Stimulated activated naive CD8-positive, alpha-beta T cell treated with anti-CD3 and anti-CD28 coated beads, Interleukin-15, Interleukin-2, amounts not matched to agents 100 ng/mL and 50 ng/mL, for 24 hours (primary cell): ENCODE results near the gene KRT222.

Experiments used
- H3K27ac Mint-ChIP-seq: one replicate; pipeline ENCODE4 v1.8.0; 2021; ENCODE audit warnings: mild to moderate bottlenecking, mixed read lengths
- H3K27me3 Mint-ChIP-seq: one replicate; pipeline ENCODE4 v1.8.0; 2021; ENCODE audit warnings: mixed read lengths
- H3K36me3 Mint-ChIP-seq: one replicate; pipeline ENCODE4 v1.8.0; 2021; ENCODE audit warnings: low read depth, mixed read lengths
- H3K4me1 Mint-ChIP-seq: one replicate; pipeline ENCODE4 v1.8.0; 2021; ENCODE audit warnings: low read depth, mixed read lengths
- H3K4me3 Mint-ChIP-seq: one replicate; pipeline ENCODE4 v1.8.0; 2021; ENCODE audit warnings: mild to moderate bottlenecking, mixed read lengths
- H3K9me3 Mint-ChIP-seq: one replicate; pipeline ENCODE4 v1.8.0; 2021; ENCODE audit warnings: mixed read lengths

The KRT222 gene

GRCh38 chr17:40633871-40634270, 31.1 kb downstream of the KRT222 start:
- H3K36me3 Mint-ChIP-seq, result peaks cover 87% of the 10 kb centered on the region
- H3K27me3 Mint-ChIP-seq, result no peaks in the 10 kb centered on the region

GRCh38 chr17:40632216-40632615, 32.8 kb downstream of the KRT222 start:
- no peaks in the 10 kb centered on the region for H3K27me3 Mint-ChIP-seq
- H3K9me3 Mint-ChIP-seq, result no peaks in the 10 kb centered on the region
- no peak overlapping the region for H3K27ac Mint-ChIP-seq
- peaks cover 6% of the 10 kb centered on the region for H3K4me1 Mint-ChIP-seq
- no peak overlapping the region for H3K4me3 Mint-ChIP-seq
- peaks cover 89% of the 10 kb centered on the region for H3K36me3 Mint-ChIP-seq

More at GRCh38 chr17:40633871-40634270, 31.1 kb downstream of the KRT222 start:
- H3K9me3 Mint-ChIP-seq, result no peaks in the 10 kb centered on the region
- H3K4me3 Mint-ChIP-seq, result no peak overlapping the region
- peak overlapping the region; percentile 63 for H3K27ac Mint-ChIP-seq
- H3K4me1 Mint-ChIP-seq, result peaks cover 6% of the 10 kb centered on the region

GRCh38 chr17:40629842-40630241, 35.1 kb downstream of the KRT222 start:
- Mint-ChIP-seq H3K27ac (peak overlapping the region; percentile 74), H3K36me3 (peaks cover 80% of the 10 kb centered on the region), H3K4me3 (no peak overlapping the region), H3K9me3 (no peaks in the 10 kb centered on the region), H3K27me3 (no peaks in the 10 kb centered on the region), H3K4me1 (peaks cover 15% of the 10 kb centered on the region)

GRCh38 chr17:40625311-40625710, 39.7 kb downstream of the KRT222 start:
- Mint-ChIP-seq H3K27ac (no peak overlapping the region), H3K9me3 (no peaks in the 10 kb centered on the region), H3K4me3 (no peak overlapping the region), H3K36me3 (peaks cover 38% of the 10 kb centered on the region), H3K4me1 (peaks cover 60% of the 10 kb centered on the region), H3K27me3 (no peaks in the 10 kb centered on the region)

- peaks cover 68% of the 10 kb centered on the region for H3K4me1 Mint-ChIP-seq
- peaks cover 21% of the 10 kb centered on the region for H3K36me3 Mint-ChIP-seq
- H3K27me3 Mint-ChIP-seq, result no peaks in the 10 kb centered on the region
- H3K27ac Mint-ChIP-seq, result no peak overlapping the region
- H3K9me3 Mint-ChIP-seq, result no peaks in the 10 kb centered on the region
- H3K4me3 Mint-ChIP-seq, result no peak overlapping the region
These were observed 41.4 kb downstream of the KRT222 start for GRCh38 chr17:40623419-40624210.

GRCh38 chr17:40622509-40622928, 42.5 kb downstream of the KRT222 start:
- Mint-ChIP-seq H3K4me1 (peaks cover 68% of the 10 kb centered on the region), H3K4me3 (peak overlapping the region; percentile 71), H3K27ac (peak overlapping the region; percentile 81), H3K36me3 (peaks cover 12% of the 10 kb centered on the region), H3K9me3 (no peaks in the 10 kb centered on the region), H3K27me3 (no peaks in the 10 kb centered on the region)

- Mint-ChIP-seq H3K4me3 (no peak overlapping the region), H3K36me3 (peaks cover 3% of the 10 kb centered on the region), H3K9me3 (no peaks in the 10 kb centered on the region), H3K4me1 (peaks cover 72% of the 10 kb centered on the region), H3K27me3 (no peaks in the 10 kb centered on the region), H3K27ac (peak overlapping the region; percentile 81)
These were observed 43.4 kb downstream of the KRT222 start for GRCh38 chr17:40621578-40621977.

- Mint-ChIP-seq H3K9me3 (no peaks in the 10 kb centered on the region), H3K4me3 (no peak overlapping the region), H3K36me3 (no peaks in the 10 kb centered on the region), H3K27me3 (no peaks in the 10 kb centered on the region), H3K4me1 (peaks cover 76% of the 10 kb centered on the region), H3K27ac (no peak overlapping the region)
These were observed 44.0 kb downstream of the KRT222 start for GRCh38 chr17:40621019-40621418.

- Mint-ChIP-seq H3K27me3 (no peaks in the 10 kb centered on the region), H3K4me3 (peak overlapping the region; percentile 65), H3K9me3 (no peaks in the 10 kb centered on the region), H3K36me3 (no peaks in the 10 kb centered on the region), H3K4me1 (peaks cover 78% of the 10 kb centered on the region), H3K27ac (no peak overlapping the region)
These were observed 46.0 kb downstream of the KRT222 start for GRCh38 chr17:40618754-40619625.

- Mint-ChIP-seq H3K27ac (no peak overlapping the region), H3K27me3 (no peaks in the 10 kb centered on the region), H3K4me1 (peaks cover 78% of the 10 kb centered on the region), H3K4me3 (no peak overlapping the region), H3K36me3 (no peaks in the 10 kb centered on the region), H3K9me3 (no peaks in the 10 kb centered on the region)
These were observed 47.2 kb downstream of the KRT222 start for GRCh38 chr17:40617678-40618240.

GRCh38 chr17:40616592-40616991, 48.4 kb downstream of the KRT222 start:
- Mint-ChIP-seq H3K36me3 (no peaks in the 10 kb centered on the region), H3K9me3 (no peaks in the 10 kb centered on the region), H3K27ac (peak overlapping the region; percentile 17), H3K4me3 (no peak overlapping the region), H3K4me1 (peaks cover 78% of the 10 kb centered on the region), H3K27me3 (no peaks in the 10 kb centered on the region)

- H3K4me3 Mint-ChIP-seq, result no peak overlapping the region
These were observed 49.0 kb downstream of the KRT222 start for GRCh38 chr17:40615841-40616476.

GRCh38 chr17:40615068-40615840, 49.7 kb downstream of the KRT222 start:
- Mint-ChIP-seq H3K27ac (peak overlapping the region; percentile 85), H3K4me1 (peaks cover 78% of the 10 kb centered on the region), H3K36me3 (no peaks in the 10 kb centered on the region), H3K4me3 (peak overlapping the region; percentile 36), H3K27me3 (no peaks in the 10 kb centered on the region), H3K9me3 (no peaks in the 10 kb centered on the region)

More at GRCh38 chr17:40615841-40616476, 49.0 kb downstream of the KRT222 start:
- Mint-ChIP-seq H3K36me3 (no peaks in the 10 kb centered on the region), H3K9me3 (no peaks in the 10 kb centered on the region), H3K4me1 (peaks cover 78% of the 10 kb centered on the region), H3K27ac (peak overlapping the region; percentile 85), H3K27me3 (no peaks in the 10 kb centered on the region)
